ENCODE data around the gene RAET1L.
"Not testable (repeated sequence)": the region's sequence is repeated elsewhere in the genome, so short reads cannot be mapped to it uniquely, and the experiment has no call there.

RAET1L gene

GRCh38 chr6:150018846-150019580, 6.3 kb downstream of the RAET1L start:
- FAIRE-seq, result no peak

DNA sequence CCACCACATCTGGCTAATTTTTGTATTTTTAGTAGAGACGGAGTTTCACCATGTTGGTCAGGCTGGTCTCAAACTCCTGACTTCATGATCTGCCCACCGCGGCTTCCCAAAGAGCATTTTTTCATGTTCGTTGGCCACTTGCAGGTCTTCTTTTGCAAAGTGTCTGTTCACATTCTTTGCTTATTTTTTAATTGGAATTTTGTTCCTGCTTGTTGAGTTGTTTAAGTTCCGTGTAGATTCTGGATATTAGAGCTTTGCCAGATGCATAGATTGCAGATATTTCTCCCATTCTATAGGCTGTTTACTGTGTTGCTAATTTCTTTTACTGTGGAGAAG, 8.2 kb downstream of the RAET1L start:
- FAIRE-seq; DNase-seq (ENCODE audit: insufficient read length, low spot score): not testable (repeated sequence)

More at GRCh38 chr6:150018846-150019580, 6.3 kb downstream of the RAET1L start:
- no peak for DNase-seq (ENCODE audit: insufficient read length, low spot score)

- FAIRE-seq (peak; percentile 76), DNase-seq (ENCODE audit: insufficient read length, low spot score) (no peak)
These were observed 8.8 kb downstream of the RAET1L start for GRCh38 chr6:150016324-150017185.

DNA sequence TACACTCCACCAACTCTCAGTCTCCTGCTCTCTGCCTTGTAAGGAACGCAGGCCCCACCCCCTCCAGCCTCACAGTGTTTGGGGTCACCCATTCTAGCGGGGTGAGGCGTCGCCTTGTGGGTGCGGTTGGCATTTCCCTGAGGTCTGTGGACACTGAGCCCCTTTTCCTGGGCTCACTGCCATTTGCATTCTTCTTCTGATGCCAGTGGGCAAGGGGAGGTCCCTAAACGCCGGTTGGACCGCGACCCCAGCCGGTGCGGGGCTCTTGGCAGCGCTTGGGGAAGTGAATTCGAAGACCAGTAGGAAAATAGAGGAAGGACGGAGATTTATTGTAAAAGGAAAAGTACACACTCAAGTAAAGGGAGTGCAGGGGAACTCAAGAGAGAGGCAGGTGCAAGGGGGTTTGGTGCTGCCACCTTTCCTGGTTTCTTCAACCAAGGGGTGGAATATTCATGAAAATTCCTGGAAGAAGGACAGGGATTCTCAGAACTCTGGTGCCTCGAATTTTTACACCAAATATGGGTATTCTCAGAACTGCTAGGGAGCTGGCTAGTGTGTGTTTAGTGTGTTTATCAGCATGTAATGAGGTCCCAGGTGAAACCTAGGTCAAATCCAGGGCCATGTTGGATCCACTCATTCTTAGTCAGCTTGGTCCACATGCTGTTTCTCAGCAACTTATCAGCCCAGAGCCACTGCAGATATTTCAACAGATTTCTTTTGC, 9.9 kb downstream of the RAET1L start:
- not testable (repeated sequence) for FAIRE-seq; DNase-seq (ENCODE audit: insufficient read length, low spot score)

DNA sequence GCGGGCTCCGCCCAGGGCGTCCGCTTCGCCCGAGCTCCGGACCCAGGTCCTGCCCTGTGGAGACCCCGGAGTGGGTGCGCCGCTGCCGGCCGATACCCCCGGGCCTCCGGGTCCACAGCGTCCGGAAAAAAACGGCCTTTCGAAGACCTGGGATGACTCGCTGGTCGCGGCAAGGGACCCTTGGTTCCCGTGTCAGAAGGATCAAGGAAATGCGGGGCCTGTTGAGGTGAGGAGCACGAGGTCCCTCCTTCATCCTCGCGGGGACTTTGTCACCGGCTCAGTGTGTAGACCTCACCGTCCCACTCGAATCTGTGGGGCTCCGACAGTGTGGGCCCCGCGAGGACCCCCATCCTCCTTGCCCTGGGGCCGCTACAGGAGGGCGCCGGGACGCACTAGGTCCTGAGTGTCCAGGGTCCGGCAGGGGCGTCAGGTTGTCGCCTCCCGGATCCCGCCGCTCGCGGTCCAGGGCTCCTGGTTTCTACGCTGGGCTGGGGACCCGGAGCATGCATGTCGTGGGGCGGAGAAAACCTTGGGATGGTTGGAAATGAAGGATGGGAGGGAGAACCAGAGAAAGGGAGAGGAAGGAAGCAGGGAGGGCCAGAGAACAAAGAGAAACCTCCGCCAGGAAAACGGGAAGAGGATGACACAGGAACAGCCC, 10.6 kb downstream of the RAET1L start:
- FAIRE-seq; DNase-seq (ENCODE audit: insufficient read length, low spot score): not testable (repeated sequence)

GRCh38 chr6:150013785-150014622, 11.3 kb downstream of the RAET1L start:
- not testable (repeated sequence) for DNase-seq (ENCODE audit: insufficient read length, low spot score); FAIRE-seq

- not testable (repeated sequence) for FAIRE-seq; DNase-seq (ENCODE audit: insufficient read length, low spot score)
These were observed 12.2 kb downstream of the RAET1L start for GRCh38 chr6:150012846-150013784.

DNA sequence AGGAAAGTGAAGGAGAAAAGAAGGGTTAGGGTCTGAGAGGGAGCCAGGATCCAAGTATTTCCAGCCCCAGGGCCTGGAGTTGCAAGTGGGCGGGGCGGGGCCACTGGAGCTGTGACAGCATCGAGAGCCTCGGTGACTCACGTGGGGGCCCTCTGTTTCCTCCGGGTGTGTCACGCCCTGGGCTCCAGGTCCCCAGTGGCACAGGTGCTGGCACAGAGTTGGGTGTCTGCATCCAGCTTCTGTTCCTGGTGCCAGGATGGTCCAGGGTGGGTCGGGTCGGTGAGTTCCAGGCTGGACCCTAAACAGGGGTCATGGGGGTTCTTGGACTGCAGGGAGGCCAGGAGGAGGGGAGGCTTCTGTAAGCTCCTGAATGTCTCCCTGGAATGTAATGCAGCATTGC, 16.7 kb downstream of the RAET1L start:
- no peak for DNase-seq (ENCODE audit: insufficient read length, low spot score)
- no peak for FAIRE-seq

DNA sequence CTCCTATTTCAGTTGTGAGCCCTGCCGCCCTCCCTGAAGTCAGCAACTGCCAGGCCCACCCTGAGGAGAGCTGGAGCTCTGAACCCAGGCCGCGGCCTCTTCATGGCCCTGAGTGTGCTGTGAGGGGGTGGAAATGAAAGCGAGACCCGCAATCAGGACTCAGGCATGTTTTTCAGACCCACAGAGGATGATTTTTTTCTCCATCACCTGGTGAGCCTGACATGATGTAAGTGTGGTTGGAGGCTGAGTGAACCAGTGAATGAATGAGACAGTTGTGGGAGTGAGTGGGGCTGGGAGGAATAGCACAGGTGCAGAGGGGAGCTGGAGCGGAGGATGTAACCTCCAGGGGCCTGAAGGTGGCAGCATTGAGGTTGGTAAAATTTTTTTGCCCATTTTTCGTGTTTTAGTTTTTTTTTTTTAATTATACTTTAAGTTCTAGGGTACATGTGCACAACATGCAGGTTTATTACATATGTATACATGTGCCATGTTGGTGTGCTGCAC, 18.3 kb downstream of the RAET1L start:
- no peak for FAIRE-seq
- no peak for DNase-seq (ENCODE audit: insufficient read length, low spot score)

- DNase-seq (ENCODE audit: insufficient read length, low spot score) (no peak), FAIRE-seq (no peak)
These were observed 19.3 kb downstream of the RAET1L start for GRCh38 chr6:150005761-150006651.

DNA sequence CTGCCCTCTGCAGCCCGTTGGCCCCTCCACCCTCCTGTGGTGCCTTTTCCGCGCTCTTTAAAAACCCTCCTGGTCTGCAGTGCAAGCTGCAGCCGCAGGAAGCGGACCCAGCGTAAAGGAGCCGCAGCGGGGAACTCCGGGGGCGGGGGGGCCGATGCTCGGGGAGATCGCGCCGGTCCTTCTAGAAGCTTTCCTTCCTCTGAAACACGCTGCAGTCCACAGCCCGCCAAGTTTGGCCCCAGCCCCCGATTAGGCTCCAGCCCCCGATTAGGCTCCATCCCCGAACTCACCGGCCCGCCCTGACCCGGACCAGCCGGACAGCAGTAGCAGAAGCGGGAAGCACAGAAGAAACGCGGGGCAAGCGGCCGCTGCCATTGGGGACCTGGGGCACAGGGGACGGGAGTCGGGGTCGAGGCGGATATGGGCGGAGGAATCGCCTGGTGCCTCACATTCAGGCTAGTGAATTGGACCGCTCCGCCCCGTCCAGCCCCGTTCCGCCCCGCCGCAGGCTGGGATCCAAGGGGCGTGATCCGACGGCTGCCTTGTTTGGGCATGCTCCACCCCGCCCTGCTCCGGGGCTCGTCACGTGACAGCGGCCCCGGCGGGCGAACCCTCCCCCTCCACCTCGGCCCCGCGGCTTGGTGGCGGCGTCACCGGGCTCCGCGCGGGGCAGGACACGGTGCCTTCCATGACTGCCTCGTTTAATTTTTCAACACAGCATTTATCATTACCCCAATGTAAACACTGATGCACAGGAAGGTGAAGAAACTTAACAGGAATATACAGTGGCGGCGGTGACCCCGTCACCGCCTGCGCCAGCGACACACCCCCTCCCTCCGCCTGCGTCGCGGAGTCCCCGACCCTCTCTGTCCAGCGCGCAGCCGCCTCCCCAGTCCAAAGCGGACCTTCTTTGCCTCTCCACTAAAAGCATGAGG, 20.3 kb downstream of the RAET1L start:
- FAIRE-seq, result peak; percentile 26

GRCh38 chr6:150004101-150004782, 21.1 kb downstream of the RAET1L start:
- FAIRE-seq, result no peak
- no peak for DNase-seq (ENCODE audit: insufficient read length, low spot score)

More for the DNA sequence above, 20.3 kb downstream of the RAET1L start:
- peak; percentile 65 for DNase-seq (ENCODE audit: insufficient read length, low spot score)

- DNase-seq (ENCODE audit: insufficient read length, low spot score); FAIRE-seq: not testable (repeated sequence)
These were observed 21.7 kb downstream of the RAET1L start for GRCh38 chr6:150003599-150003998.

DNA sequence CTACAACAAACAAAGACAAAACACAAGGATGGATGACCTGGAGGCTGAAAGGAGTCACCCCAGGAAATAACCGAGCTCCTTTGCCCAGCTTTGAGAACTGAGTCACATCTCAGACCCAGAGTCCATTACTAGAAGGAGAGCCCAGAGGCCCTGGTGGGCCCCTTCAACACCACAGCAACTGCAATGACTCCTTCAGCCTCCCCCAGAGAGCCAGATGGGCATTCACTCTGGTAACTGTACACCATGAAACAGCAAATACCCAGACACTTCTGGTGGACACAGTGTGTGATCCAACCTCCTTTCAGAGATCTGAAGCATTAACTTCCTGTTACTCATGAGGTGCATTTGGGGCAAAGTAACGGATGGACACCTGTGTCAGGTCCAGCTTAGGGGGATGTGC, 22.6 kb downstream of the RAET1L start:
- no peak for FAIRE-seq
- DNase-seq (ENCODE audit: insufficient read length, low spot score), result no peak

DNA sequence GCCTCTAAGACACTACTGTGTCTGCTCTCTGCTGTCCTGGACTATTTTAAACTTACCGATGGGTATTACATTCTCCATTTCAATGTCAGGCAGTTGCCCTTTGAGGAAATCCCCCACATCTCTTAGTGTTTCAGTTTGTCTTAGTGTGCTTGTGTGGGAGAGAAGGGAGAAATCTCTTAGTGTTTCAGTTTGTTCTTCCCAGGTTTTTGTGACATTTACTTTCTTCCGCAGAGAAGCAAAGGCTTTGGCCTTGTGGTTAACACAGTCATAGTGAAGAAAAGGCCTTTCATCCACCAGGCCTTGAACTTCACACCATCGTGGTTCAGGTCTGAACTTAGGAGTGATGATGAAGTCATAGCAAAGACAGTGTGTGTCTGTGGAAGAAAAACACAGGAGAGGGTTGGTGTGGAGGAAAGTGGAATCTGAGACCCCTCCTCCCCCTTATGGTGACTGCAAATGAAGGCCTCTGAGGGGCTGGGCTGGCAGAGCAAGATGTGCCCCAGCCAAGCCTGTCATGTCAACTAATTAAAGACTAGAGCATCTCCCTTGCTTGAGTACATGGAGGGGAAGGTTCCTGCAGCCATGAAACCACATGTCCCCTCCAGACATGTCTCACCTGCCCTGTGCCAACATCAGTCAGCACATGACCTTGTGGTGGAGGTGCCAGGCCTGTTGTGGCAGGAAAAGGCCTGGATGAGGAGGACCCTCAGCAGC, 23.9 kb downstream of the RAET1L start:
- FAIRE-seq, result peak; percentile 74
- no peak for DNase-seq (ENCODE audit: insufficient read length, low spot score)

All from GM19239 (cell line).